ENCODE data around the gene VWA3B.

GRCh38 chr2:98167916-98168315, 80.9 kb downstream of the VWA3B start:
- TF ChIP-seq, protein P1, sequence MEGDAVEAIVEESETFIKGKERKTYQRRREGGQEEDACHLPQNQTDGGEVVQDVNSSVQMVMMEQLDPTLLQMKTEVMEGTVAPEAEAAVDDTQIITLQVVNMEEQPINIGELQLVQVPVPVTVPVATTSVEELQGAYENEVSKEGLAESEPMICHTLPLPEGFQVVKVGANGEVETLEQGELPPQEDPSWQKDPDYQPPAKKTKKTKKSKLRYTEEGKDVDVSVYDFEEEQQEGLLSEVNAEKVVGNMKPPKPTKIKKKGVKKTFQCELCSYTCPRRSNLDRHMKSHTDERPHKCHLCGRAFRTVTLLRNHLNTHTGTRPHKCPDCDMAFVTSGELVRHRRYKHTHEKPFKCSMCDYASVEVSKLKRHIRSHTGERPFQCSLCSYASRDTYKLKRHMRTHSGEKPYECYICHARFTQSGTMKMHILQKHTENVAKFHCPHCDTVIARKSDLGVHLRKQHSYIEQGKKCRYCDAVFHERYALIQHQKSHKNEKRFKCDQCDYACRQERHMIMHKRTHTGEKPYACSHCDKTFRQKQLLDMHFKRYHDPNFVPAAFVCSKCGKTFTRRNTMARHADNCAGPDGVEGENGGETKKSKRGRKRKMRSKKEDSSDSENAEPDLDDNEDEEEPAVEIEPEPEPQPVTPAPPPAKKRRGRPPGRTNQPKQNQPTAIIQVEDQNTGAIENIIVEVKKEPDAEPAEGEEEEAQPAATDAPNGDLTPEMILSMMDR (IDR thresholded peaks at IDR 0.05): no peak
- no peak for TF ChIP-seq POLR2A (IDR thresholded peaks at IDR 0.05)
